ENCODE data around the gene ZNF143. TPM values are rescaled to one million over a fixed set of nuclear protein-coding genes. Genes with fewer than 3 reads are reported as not detected.

The ZNF143 gene
- total RNA-seq, 3 donors from 2014 or later (not counting 1 experiment from before 2014, with no cell fraction given), result 27.4 to 32.7 (median 32.6) TPM

DNA sequence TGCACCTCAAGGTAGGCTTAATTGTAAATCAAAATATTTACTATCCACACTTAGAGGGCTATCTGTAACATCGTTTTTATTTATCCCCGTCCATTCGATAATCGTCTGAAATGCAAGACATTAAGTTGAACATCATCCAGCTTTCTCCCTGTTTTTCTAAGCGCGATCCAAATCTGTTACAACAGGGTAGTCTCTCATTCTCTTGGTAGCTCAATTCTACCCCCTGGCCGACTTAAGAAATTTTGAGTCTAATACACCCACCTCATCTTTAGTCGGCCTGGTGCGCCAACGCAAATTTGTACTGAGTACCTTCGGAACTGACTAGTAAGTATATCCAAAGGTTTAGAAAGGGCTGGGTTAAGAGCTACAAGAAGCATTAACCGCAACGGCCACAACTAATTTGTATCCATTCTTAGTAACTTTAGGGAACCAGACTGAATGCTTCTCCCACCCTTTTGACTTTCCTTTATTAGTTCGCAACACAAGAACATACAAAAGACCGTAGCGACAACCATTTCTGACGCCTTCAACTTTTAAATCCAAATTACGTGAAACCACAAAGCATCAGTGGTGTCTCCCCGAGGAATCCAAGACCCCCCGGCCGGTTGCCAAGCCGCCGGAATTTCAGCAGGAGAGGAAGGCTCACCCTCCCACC, 1.0 kb upstream of the ZNF143 start:
- Histone ChIP-seq H3K36me3 (ENCODE audit: control insufficient read depth, insufficient read depth, low read length) (no peaks in the 10 kb centered on the region), H3K27ac (ENCODE audit: low read length) (peak overlapping the region; percentile 90), H3K4me3 (ENCODE audit: low read length) (peak overlapping the region; percentile 69), H3K9me3 (ENCODE audit: control insufficient read depth, insufficient read depth, low read length) (no peaks in the 10 kb centered on the region), H3K27me3 (ENCODE audit: control insufficient read depth, insufficient read depth, low read length) (no peaks in the 10 kb centered on the region), H3K4me1 (ENCODE audit: control insufficient read depth, insufficient read depth, low read length) (peaks cover 14% of the 10 kb centered on the region)
- TF ChIP-seq CTCF (IDR thresholded peaks at IDR 0.05), result no peak
- H3K4me3 Mint-ChIP-seq, result peak overlapping the region; percentile 99
- peak in 1 of 2 donors; percentile 61 for DNase-seq
- H3K4me1 Mint-ChIP-seq, result peaks cover 35 to 37% of the 10 kb centered on the region in 2 donors
- H3K36me3 Mint-ChIP-seq, result no peaks in the 10 kb centered on the region
- intact Hi-C loops (cut with micrococcal nuclease), result loop anchor here (1.0 to 5.0 kb wide), 7 partner anchors 48 to 1083 kb away; partner anchors contain the start of genes IPO7, RNF141, TMEM41B and WEE1
- 2% methylated on average over 20 of the region's 23 CpGs for WGBS (ENCODE audit: insufficient coverage)
- H3K27me3 Mint-ChIP-seq (ENCODE audit: low read depth in 2 of 2), result no peaks in the 10 kb centered on the region
- peak overlapping the region; percentile 98 to 99 for H3K27ac Mint-ChIP-seq
- ATAC-seq, result no peak
- H3K9me3 Mint-ChIP-seq, result no peaks in the 10 kb centered on the region

DNA sequence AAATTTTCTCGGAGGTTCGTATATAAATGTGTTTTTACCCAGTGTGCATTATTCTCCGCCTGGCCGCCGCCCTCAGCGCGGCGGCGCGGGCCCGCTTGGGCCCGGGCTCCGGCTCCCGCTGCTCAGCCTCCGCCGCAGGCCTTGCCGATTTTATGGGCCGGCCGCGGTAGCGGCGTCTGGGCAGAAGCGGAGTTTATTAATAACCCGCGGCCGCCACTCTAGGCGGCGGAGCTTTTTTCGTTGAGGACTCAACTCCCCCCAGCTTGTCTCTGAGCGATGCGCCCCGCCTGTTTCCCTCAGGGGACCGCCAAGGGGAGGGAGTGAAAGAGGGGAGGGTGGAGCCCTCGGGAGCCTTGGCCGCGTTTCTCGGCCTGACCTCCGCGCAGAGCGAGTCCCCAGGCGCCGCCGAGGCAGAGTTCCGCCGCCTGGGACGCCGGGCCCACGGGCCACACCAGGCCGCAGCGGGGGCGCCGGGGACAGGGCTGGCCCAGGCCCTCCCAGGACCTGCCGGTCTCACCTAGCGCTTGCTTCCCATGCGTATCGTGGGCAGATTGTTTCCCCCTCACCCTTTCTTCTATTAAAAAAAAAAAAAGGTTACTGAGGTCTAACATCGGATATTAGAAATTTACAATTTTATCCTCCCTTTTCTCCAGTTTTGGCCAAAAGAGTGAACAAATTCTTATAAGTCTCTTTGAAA, 399 bp downstream of the ZNF143 start:
- WGBS (ENCODE audit: insufficient coverage), result 0% methylated on average over 56 of the region's 57 CpGs
- intact Hi-C loops (cut with micrococcal nuclease), result loop anchor here (5.0 kb wide), 2 partner anchors 46 to 151 kb away; no protein-coding TSS in a partner anchor

GRCh38 chr11:9461760-9462134, 935 bp downstream of the ZNF143 start:
- intact Hi-C loops (cut with micrococcal nuclease), result loop anchor here (5.0 kb wide), 2 partner anchors 46 to 151 kb away; no protein-coding TSS in a partner anchor
- H3K27me3 Mint-ChIP-seq (ENCODE audit: low read depth in 2 of 2), result no peaks in the 10 kb centered on the region

More for the DNA sequence above, 399 bp downstream of the ZNF143 start:
- Histone ChIP-seq H3K9me3 (ENCODE audit: control insufficient read depth, insufficient read depth, low read length) (no peaks in the 10 kb centered on the region), H3K4me3 (ENCODE audit: low read length) (peak overlapping the region; percentile 75), H3K4me1 (ENCODE audit: control insufficient read depth, insufficient read depth, low read length) (peaks cover 14% of the 10 kb centered on the region), H3K27ac (ENCODE audit: low read length) (peak overlapping the region; percentile 98), H3K27me3 (ENCODE audit: control insufficient read depth, insufficient read depth, low read length) (no peaks in the 10 kb centered on the region), H3K36me3 (ENCODE audit: control insufficient read depth, insufficient read depth, low read length) (no peaks in the 10 kb centered on the region)
- Mint-ChIP-seq H3K27ac (peak overlapping the region; percentile 98 to 99), H3K4me3 (peak overlapping the region; percentile 99), H3K36me3 (no peaks in the 10 kb centered on the region), H3K27me3 (ENCODE audit: low read depth in 2 of 2) (no peaks in the 10 kb centered on the region), H3K4me1 (peaks cover 35 to 37% of the 10 kb centered on the region in 2 donors), H3K9me3 (no peaks in the 10 kb centered on the region)
- DNase-seq (peak; percentile 77 to 89), ATAC-seq (peak; percentile 43 to 66 (median 56))
- no peak for TF ChIP-seq CTCF (IDR thresholded peaks at IDR 0.05)

More at GRCh38 chr11:9461760-9462134, 935 bp downstream of the ZNF143 start:
- Mint-ChIP-seq H3K27ac (peak overlapping the region; percentile 98 to 99), H3K4me1 (peaks cover 35 to 37% of the 10 kb centered on the region in 2 donors), H3K36me3 (no peaks in the 10 kb centered on the region), H3K9me3 (no peaks in the 10 kb centered on the region), H3K4me3 (peak overlapping the region; percentile 99)
- no peaks in the 10 kb centered on the region for H3K36me3 ChIP-seq (ENCODE audit: control insufficient read depth, insufficient read depth, low read length)
- H3K9me3 ChIP-seq (ENCODE audit: control insufficient read depth, insufficient read depth, low read length), result no peaks in the 10 kb centered on the region
- TF ChIP-seq CTCF (IDR thresholded peaks at IDR 0.05), result no peak
- 0% methylated on average over 7 of the region's 10 CpGs for WGBS (ENCODE audit: insufficient coverage)
- no peaks in the 10 kb centered on the region for H3K27me3 ChIP-seq (ENCODE audit: control insufficient read depth, insufficient read depth, low read length)
- H3K4me1 ChIP-seq (ENCODE audit: control insufficient read depth, insufficient read depth, low read length), result peaks cover 14% of the 10 kb centered on the region
- H3K4me3 ChIP-seq (ENCODE audit: low read length), result peak overlapping the region; percentile 75
- ATAC-seq (no peak), DNase-seq (peak in 1 of 2 donors; percentile 54)
- peak overlapping the region; percentile 98 for H3K27ac ChIP-seq (ENCODE audit: low read length)

Measured in natural killer cell (primary cell).